ENCODE measurements around the gene RAP1GAP2.
"Not testable (repeated sequence)": the region's sequence is repeated elsewhere in the genome, so short reads cannot be mapped to it uniquely, and the experiment has no call there.

- not testable (repeated sequence) for TF ChIP-seq CTCF, POLR2A (IDR thresholded peaks at IDR 0.05)
Measured at GRCh38 chr17:3054868-3055267, 258.6 kb downstream of the RAP1GAP2 start.
